GM12878 (cell line): ENCODE measurements around the gene FMOD. TPM values are rescaled to one million over a fixed set of nuclear protein-coding genes. Genes with fewer than 3 reads are reported as not detected.

Source experiments
- ATAC-seq: fragments of 200-7000 bp; cut with Tn5 transposase; 3 replicates; pipeline ENCODE4 v1.9.1; 2020; ENCODE audit warnings: mild to moderate bottlenecking, moderate library complexity
- BruUV-seq: library from RNA; stranded (reverse); fragments of 400-500 nt; replicated peaks from 2 replicates; lab custom pipeline; 2021; lab: Mats Ljungman, UMichigan
- CTCF ChIA-PET: fragments of 300-600 bp; sonication (Branson Sonifier 250); formaldehyde crosslinking; extraction: SDS; loops from one replicate; lab custom pipeline; 2021; ENCODE audit warnings: inconsistent platforms; lab: Yijun Ruan, JAX
- POLR2A ChIA-PET: fragments of 350-600 bp; formaldehyde crosslinking; extraction: SDS; loops from one replicate; lab custom pipeline; 2021; ENCODE audit warnings: inconsistent platforms; lab: Charles Lee
- RAD21 ChIA-PET: fragments of 300-600 bp; sonication (Branson Sonifier 250); formaldehyde crosslinking; loops from one replicate; lab custom pipeline; 2023; ENCODE audit warnings: antibody characterized with exemption; ENCODE audit not compliant: unreplicated experiment; lab: Charles Lee
- SMC1A ChIA-PET: fragments of 300-600 bp; sonication (Branson Sonifier 250); formaldehyde crosslinking; loops from one replicate; lab custom pipeline; 2023; ENCODE audit not compliant: unreplicated experiment, uncharacterized antibody; lab: Charles Lee
- DNase-seq: peaks from one replicate; pipeline ENCODE4 v3.0.0-alpha.2; 2011; ENCODE audit warnings: low read depth, low spot score
- FAIRE-seq: peaks from 3 replicates; lab custom pipeline; 2011; peaks lifted over from hg19 to GRCh38; lab: Jason Lieb, UNC
- H2AFZ ChIP-seq: 2 replicates; pipeline ENCODE4 v1.6.0; 2011; ENCODE audit warnings: low read depth, low read length, control low read depth; ENCODE audit not compliant: control insufficient read depth
- H3K27ac ChIP-seq: 2 replicates; pipeline ENCODE4 v1.5.1; 2011; ENCODE audit warnings: control low read depth; ENCODE audit not compliant: control insufficient read depth, insufficient read depth
- H3K27me3 ChIP-seq, 2 experiments: replicated peaks in 1 of 2; 2 replicates each; pipeline versions ENCODE4 v1.6.0 to v1.6.1; 2011; ENCODE audit warnings: low read length in 1 of 2; ENCODE audit not compliant: control insufficient read depth in 2 of 2, insufficient read depth in 2 of 2
- H3K36me3 ChIP-seq, 2 experiments: 2 replicates each; pipeline ENCODE4 v1.5.1; 2011; ENCODE audit warnings: low read length in 1 of 2; ENCODE audit not compliant: control insufficient read depth in 2 of 2, insufficient read depth in 2 of 2
- H3K4me1 ChIP-seq: 2 replicates; pipeline ENCODE4 v1.6.1; 2011; ENCODE audit warnings: mild to moderate bottlenecking, low read length, moderate library complexity, mixed read lengths; ENCODE audit not compliant: control insufficient read depth, insufficient read depth
- H3K4me2 ChIP-seq: 2 replicates; pipeline ENCODE4 v1.6.0; 2011; ENCODE audit warnings: control low read depth; ENCODE audit not compliant: control insufficient read depth, insufficient read depth
- H3K4me3 ChIP-seq: fragments of 200-600 bp; sonication (generic); 2 replicates; pipeline ENCODE4 v1.5.1; 2016
- H3K79me2 ChIP-seq: 2 replicates; pipeline ENCODE4 v1.6.0; 2011; ENCODE audit warnings: low read length; ENCODE audit not compliant: control insufficient read depth, insufficient read depth
- H3K9ac ChIP-seq: 2 replicates; pipeline ENCODE4 v1.8.0; 2011; ENCODE audit warnings: low read length, control low read depth, mixed read lengths; ENCODE audit not compliant: control insufficient read depth, insufficient read depth
- H3K9me3 ChIP-seq: replicated peaks from 3 replicates; pipeline ENCODE4 v1.5.1; 2011; ENCODE audit warnings: mild to moderate bottlenecking, low read length; ENCODE audit not compliant: control insufficient read depth, insufficient read depth
- H4K20me1 ChIP-seq: 2 replicates; pipeline ENCODE4 v1.6.0; 2011; ENCODE audit not compliant: control insufficient read depth, insufficient read depth
- BRCA1 ChIP-seq: IDR thresholded peaks from 2 replicates; pipeline ENCODE4 v1.6.1; 2011; ENCODE audit warnings: low read depth, low read length, improper control_type of control experiment
- FOXM1 ChIP-seq: IDR thresholded peaks from 2 replicates; pipeline ENCODE4 v1.6.1; 2012; ENCODE audit warnings: low read depth, mild to moderate bottlenecking, inconsistent platforms, low read length, moderate library complexity
- IKZF1 ChIP-seq: fragments of 450-650 bp; conservative IDR thresholded peaks from 2 replicates; pipeline ENCODE4 v1.6.1; 2017; ENCODE audit warnings: antibody characterized with exemption, mild to moderate bottlenecking
- IKZF2 ChIP-seq, 2 experiments: fragments of 450-650 bp; IDR thresholded peaks; 2 replicates each; pipeline ENCODE4 v1.6.1; 2017; ENCODE audit warnings: mild to moderate bottlenecking in 2 of 2, moderate library complexity in 2 of 2
- PAX5 ChIP-seq: IDR thresholded peaks from 2 replicates; pipeline ENCODE4 v1.6.1; 2011; ENCODE audit warnings: low read depth, low read length, borderline replicate concordance
- POU2F2 ChIP-seq: IDR thresholded peaks from 3 replicates; pipeline ENCODE4 v1.6.1; 2011; ENCODE audit warnings: low read depth, mild to moderate bottlenecking, low read length, borderline replicate concordance
- RAD51 ChIP-seq: fragments of 450-650 bp; IDR thresholded peaks from 2 replicates; pipeline ENCODE4 v1.6.1; 2016; ENCODE audit warnings: moderate library complexity, mild to moderate bottlenecking, inconsistent platforms
- RUNX3 ChIP-seq: IDR thresholded peaks from 2 replicates; pipeline ENCODE4 v1.6.1; 2012; ENCODE audit warnings: low read length, inconsistent platforms
- SMC3 ChIP-seq: IDR thresholded peaks from 2 replicates; pipeline ENCODE4 v1.6.1; 2011; ENCODE audit warnings: low read length, improper control_type of control experiment, borderline replicate concordance
- SPI1 ChIP-seq: IDR thresholded peaks from 2 replicates; pipeline ENCODE4 v1.6.1; 2011; ENCODE audit warnings: low read depth, mild to moderate bottlenecking, low read length, moderate library complexity, borderline replicate concordance; ENCODE audit not compliant: insufficient read depth
- SREBF2 ChIP-seq: IDR thresholded peaks from 2 replicates; pipeline ENCODE4 v1.6.1; 2012; ENCODE audit warnings: mild to moderate bottlenecking, low read length
- SRF ChIP-seq, 2 experiments: IDR thresholded peaks; 2 replicates each; pipeline ENCODE4 v1.6.1; 2011; ENCODE audit warnings: low read depth in 2 of 2, low read length in 2 of 2, mild to moderate bottlenecking in 1 of 2, moderate library complexity in 1 of 2
- TCF7 ChIP-seq: IDR thresholded peaks from 2 replicates; pipeline ENCODE4 v1.6.1; 2014; ENCODE audit warnings: antibody characterized with exemption, borderline replicate concordance
- YY1 ChIP-seq: IDR thresholded peaks from 2 replicates; pipeline ENCODE4 v1.6.1; 2011; ENCODE audit warnings: low read depth, mild to moderate bottlenecking, low read length
- ZNF622 ChIP-seq: fragments of 450-650 bp; IDR thresholded peaks from 2 replicates; pipeline ENCODE4 v1.6.1; 2017; ENCODE audit warnings: mild to moderate bottlenecking, inconsistent platforms
- WGBS: methylation state at CpG from one replicate; pipeline ENCODE4 v1.1.6; 2016; ENCODE audit warnings: low lambda C conversion rate; ENCODE audit not compliant: insufficient replicate concordance, insufficient coverage; ENCODE audit errors: missing lambda C conversion rate; 5-methylcytosine and 5-hydroxymethylcytosine counted together
- in situ Hi-C: fragments of 300-500 bp; cut with MboI; formaldehyde crosslinking; loops from 9 replicates; pipeline ENCODE4 v1.14.3; 2018; ENCODE audit warnings: mixed read lengths
- intact Hi-C: fragments of 100-400 bp; cut with micrococcal nuclease; formaldehyde crosslinking; loops from one replicate; pipeline ENCODE4 v1.14.2; 2022; ENCODE audit not compliant: unreplicated experiment
- polyA plus RNA-seq, 11 experiments: library from polyadenylated mRNA; depleted of rRNA in 4 of 11; unstranded in 6 of 11; stranded (reverse) in 5 of 11; fragments of >200 nt; fragmentation: Nextera tagmentation in 4 of 11; fragmentation: Illumina TruSeq in 1 of 11; extraction: Ambion mirVana in 4 of 11; extraction: Trizol in 1 of 11; gene quantifications; 1 replicate in 1 of 11; 2 replicates in 10 of 11; pipeline versions ENCODE4 v1.2.1 to v1.2.3, GENCODE V29; 2011 to 2016; ENCODE audit warnings: inconsistent platforms in 2 of 11, missing spikeins in 2 of 11, low read depth in 1 of 11
- total RNA-seq, 4 experiments: library from RNA; depleted of rRNA in 3 of 4; stranded (reverse); fragments of >200 nt in 3 of 4; fragmentation: Illumina TruSeq in 1 of 4; extraction: Trizol in 1 of 4; gene quantifications; 2 replicates each; pipeline versions ENCODE4 v1.2.1 to v1.2.3, GENCODE V29; 2013 to 2021
- TF ChIP-seq, protein P1 (sequence below): fragments of 450-650 bp; IDR thresholded peaks from 2 replicates; pipeline ENCODE4 v1.6.1; 2016; ENCODE audit warnings: mild to moderate bottlenecking
- TF ChIP-seq, protein P2 (sequence below), 3 experiments: IDR thresholded peaks in 2 of 3; conservative IDR thresholded peaks in 1 of 3; 2 replicates each; pipeline ENCODE4 v1.5.1; 2011; ENCODE audit warnings: low read depth in 3 of 3, low read length in 3 of 3, mild to moderate bottlenecking in 3 of 3, control low read depth in 2 of 3, moderate library complexity in 2 of 3, inconsistent platforms in 1 of 3, mixed read lengths in 1 of 3; ENCODE audit not compliant: control insufficient read depth in 2 of 3, insufficient read depth in 1 of 3; ENCODE audit errors: extremely low read depth in 1 of 3

Gene FMOD
- total and polyA plus RNA-seq, 10 of the 15 experiments (the other 5 are each of a cell fraction or from before 2014, with no cell fraction given): 0.03 to 0.26 (median 0.11) TPM; not detected in 7

DNA sequence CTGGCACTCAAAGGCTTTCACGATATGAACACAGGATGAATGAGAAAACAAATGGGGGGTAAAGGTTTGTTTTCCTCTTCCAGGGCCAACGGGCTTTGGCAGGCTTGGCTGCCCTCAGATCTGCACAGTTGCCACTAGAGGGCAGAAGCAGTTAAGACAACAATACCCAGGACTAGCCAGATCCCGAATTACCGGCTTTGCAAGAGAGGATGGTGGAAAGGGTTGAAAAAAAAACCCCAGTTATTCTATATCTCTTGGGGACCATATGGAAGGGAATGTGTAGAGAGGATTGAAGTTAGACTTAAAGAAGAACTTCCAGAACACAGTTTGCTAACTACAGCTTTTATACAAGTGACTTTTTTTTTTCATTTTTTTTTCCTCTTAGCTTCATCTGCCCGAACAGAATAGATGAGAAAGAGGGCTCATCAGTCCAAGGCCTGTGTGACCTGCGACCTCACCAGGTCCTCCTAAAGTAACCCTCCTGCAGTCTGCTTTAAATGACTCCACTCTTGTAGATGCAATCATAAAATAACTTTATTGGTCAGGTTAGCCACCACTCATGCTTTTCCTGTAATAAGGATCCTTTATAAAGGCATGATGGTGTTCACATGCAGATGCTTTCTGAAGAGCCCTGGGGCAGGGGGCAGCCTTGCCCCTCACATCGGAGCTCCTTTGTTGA is 10.7 kb downstream of the FMOD start (continued):
- TF ChIP-seq SMC3: peak; percentile 97
- TF ChIP-seq BRCA1: no peak
- no peak for TF ChIP-seq RAD51

GRCh38 chr1:203338335-203339036 is 12.4 kb downstream of the FMOD start:
- Histone ChIP-seq H3K4me2 (no peak overlapping the region), H3K9me3 (no peaks in the 10 kb centered on the region), H3K79me2 (no peaks in the 10 kb centered on the region), H3K4me3 (no peak overlapping the region), H3K9ac (no peak overlapping the region), H4K20me1 (no peaks in the 10 kb centered on the region), H3K27me3 (peaks cover 0 to 6% of the 10 kb centered on the region in 2 experiments; a peak in 1 of 4 replicates), H3K4me1 (no peaks in the 10 kb centered on the region), H3K36me3 (no peaks in the 10 kb centered on the region), H3K27ac (no peak overlapping the region), H2AFZ (no peak overlapping the region)
- CTCF ChIA-PET: interaction anchor here (0.6 to 20.4 kb wide), 22 partner anchors 8 to 363 kb away, joined by 3 to 854 read pairs (median 40); partner anchors contain the start of genes BTG2, FMOD, OPTC and PRELP
- RAD21 ChIA-PET: interaction anchor here (0.6 to 15.9 kb wide), 15 partner anchors 13 to 475 kb away, joined by 3 to 501 read pairs (median 8); partner anchors contain the start of gene BTG2
- FAIRE-seq (no peak), ATAC-seq (peak; percentile 77), DNase-seq (no peak)
- intact Hi-C loops (loop anchor here (1.0 to 10.0 kb wide), 3 partner anchors 65 to 304 kb away; no protein-coding TSS in a partner anchor), in situ Hi-C loops (loop anchor here (5.0 kb wide), 1 partner anchor 66 kb away; no protein-coding TSS in a partner anchor)
- POLR2A ChIA-PET: interaction anchor here (0.7 to 7.2 kb wide), 5 partner anchors 9 to 141 kb away, joined by 5 to 48 read pairs (median 7); partner anchors contain the start of gene BTG2
- SMC1A ChIA-PET: interaction anchor here (1.0 to 15.1 kb wide), 14 partner anchors 13 to 172 kb away, joined by 3 to 508 read pairs (median 22); partner anchors contain the start of gene BTG2
- 36% methylated on average over 14 of the region's 18 CpGs for WGBS
- BruUV-seq: no TSS peak
- TF ChIP-seq, protein P1, sequence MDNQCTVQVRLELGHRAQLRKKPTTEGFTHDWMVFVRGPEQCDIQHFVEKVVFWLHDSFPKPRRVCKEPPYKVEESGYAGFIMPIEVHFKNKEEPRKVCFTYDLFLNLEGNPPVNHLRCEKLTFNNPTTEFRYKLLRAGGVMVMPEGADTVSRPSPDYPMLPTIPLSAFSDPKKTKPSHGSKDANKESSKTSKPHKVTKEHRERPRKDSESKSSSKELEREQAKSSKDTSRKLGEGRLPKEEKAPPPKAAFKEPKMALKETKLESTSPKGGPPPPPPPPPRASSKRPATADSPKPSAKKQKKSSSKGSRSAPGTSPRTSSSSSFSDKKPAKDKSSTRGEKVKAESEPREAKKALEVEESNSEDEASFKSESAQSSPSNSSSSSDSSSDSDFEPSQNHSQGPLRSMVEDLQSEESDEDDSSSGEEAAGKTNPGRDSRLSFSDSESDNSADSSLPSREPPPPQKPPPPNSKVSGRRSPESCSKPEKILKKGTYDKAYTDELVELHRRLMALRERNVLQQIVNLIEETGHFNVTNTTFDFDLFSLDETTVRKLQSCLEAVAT: peak; percentile 78
- no peak for TF ChIP-seq TCF7
- peak; percentile 52 for TF ChIP-seq RUNX3
- TF ChIP-seq POU2F2: 0 out of 3 replicates have a peak, but pooled peaks have one; percentile 48
- peak; percentile 70; the same call in 1 of the 2 replicates for TF ChIP-seq FOXM1
- peak; percentile 85 for TF ChIP-seq YY1
- no peak for TF ChIP-seq PAX5
- peak; percentile 62 to 67 for TF ChIP-seq IKZF2 (IDR thresholded peaks at IDR 0.05)
- TF ChIP-seq ZNF622: no peak
- TF ChIP-seq SPI1: peak; percentile 19; the same call in 1 of the 2 replicates
- TF ChIP-seq IKZF1: 0 out of 2 replicates have a peak, but pooled peaks have one; percentile 25
- 0 out of 4 replicates have a peak, but pooled peaks of 1 of the 2 experiments have one; percentile 10 for TF ChIP-seq SRF (IDR thresholded peaks at IDR 0.05; ENCODE audit: low read depth in 2 of 2, low read length in 2 of 2)
- TF ChIP-seq, protein P2, sequence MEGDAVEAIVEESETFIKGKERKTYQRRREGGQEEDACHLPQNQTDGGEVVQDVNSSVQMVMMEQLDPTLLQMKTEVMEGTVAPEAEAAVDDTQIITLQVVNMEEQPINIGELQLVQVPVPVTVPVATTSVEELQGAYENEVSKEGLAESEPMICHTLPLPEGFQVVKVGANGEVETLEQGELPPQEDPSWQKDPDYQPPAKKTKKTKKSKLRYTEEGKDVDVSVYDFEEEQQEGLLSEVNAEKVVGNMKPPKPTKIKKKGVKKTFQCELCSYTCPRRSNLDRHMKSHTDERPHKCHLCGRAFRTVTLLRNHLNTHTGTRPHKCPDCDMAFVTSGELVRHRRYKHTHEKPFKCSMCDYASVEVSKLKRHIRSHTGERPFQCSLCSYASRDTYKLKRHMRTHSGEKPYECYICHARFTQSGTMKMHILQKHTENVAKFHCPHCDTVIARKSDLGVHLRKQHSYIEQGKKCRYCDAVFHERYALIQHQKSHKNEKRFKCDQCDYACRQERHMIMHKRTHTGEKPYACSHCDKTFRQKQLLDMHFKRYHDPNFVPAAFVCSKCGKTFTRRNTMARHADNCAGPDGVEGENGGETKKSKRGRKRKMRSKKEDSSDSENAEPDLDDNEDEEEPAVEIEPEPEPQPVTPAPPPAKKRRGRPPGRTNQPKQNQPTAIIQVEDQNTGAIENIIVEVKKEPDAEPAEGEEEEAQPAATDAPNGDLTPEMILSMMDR (IDR thresholded peaks at IDR 0.05 in 2 of 3, conservative IDR thresholded peaks at IDR 0.05 in 1 of 3; ENCODE audit: control insufficient read depth in 2 of 3, extremely low read depth in 1 of 3, insufficient read depth in 1 of 3, low read depth in 3 of 3, low read length in 3 of 3): peak; percentile 89 to 98 (median 98)
- TF ChIP-seq SMC3: peak; percentile 94
- no peak for TF ChIP-seq SREBF2
